GM23338 (cell line): ENCODE results near the gene SNTG2. TPM values are rescaled to one million over a fixed set of nuclear protein-coding genes. Genes with fewer than 3 reads are reported as not detected.

Experiments used
- ATAC-seq: fragments of 200-7000 bp; cut with Tn5 transposase; 3 replicates; pipeline ENCODE4 v1.9.1; 2020
- DNase-seq: peaks from one replicate; pipeline ENCODE4 v3.0.0-alpha.2; 2015; ENCODE audit warnings: low spot score
- H2AFZ ChIP-seq: fragments of 200-600 bp; sonication (generic); 2 replicates; pipeline ENCODE4 v1.8.0; 2016; ENCODE audit warnings: antibody characterized with exemption, mild to moderate bottlenecking, moderate library complexity
- H3F3A ChIP-seq: fragments of 200-600 bp; sonication (generic); replicated peaks from 2 replicates; pipeline ENCODE4 v1.8.0; 2017; ENCODE audit warnings: antibody characterized with exemption, mixed run types, low read depth
- H3K27ac ChIP-seq: fragments of 200-600 bp; sonication (generic); 2 replicates; pipeline ENCODE4 v1.6.1; 2016; ENCODE audit warnings: low read depth
- H3K27me3 ChIP-seq: fragments of 200-600 bp; sonication (generic); 2 replicates; pipeline ENCODE4 v1.8.0; 2016; ENCODE audit warnings: mild to moderate bottlenecking, mixed run types, moderate library complexity; ENCODE audit not compliant: insufficient read depth
- H3K36me3 ChIP-seq: fragments of 200-600 bp; sonication (generic); 2 replicates; pipeline ENCODE4 v1.8.0; 2016; ENCODE audit warnings: mild to moderate bottlenecking; ENCODE audit not compliant: insufficient read depth
- H3K4me1 ChIP-seq: fragments of 200-600 bp; sonication (generic); 2 replicates; pipeline ENCODE4 v1.8.0; 2016; ENCODE audit warnings: mild to moderate bottlenecking, moderate library complexity; ENCODE audit not compliant: insufficient read depth
- H3K4me2 ChIP-seq: fragments of 200-600 bp; sonication (generic); 2 replicates; pipeline ENCODE4 v1.7.1; 2017; ENCODE audit warnings: mixed run types
- H3K4me3 ChIP-seq: fragments of 200-600 bp; sonication (generic); 2 replicates; pipeline ENCODE4 v1.6.1; 2016; ENCODE audit warnings: mixed run types
- H3K79me2 ChIP-seq: fragments of 200-600 bp; sonication (generic); replicated peaks from 2 replicates; pipeline ENCODE4 v1.8.0; 2017; ENCODE audit warnings: mild to moderate bottlenecking; ENCODE audit not compliant: insufficient read depth
- H3K9me2 ChIP-seq: fragments of 200-600 bp; sonication (generic); 2 replicates; pipeline ENCODE4 v1.8.0; 2017; ENCODE audit not compliant: insufficient read depth
- H4K20me1 ChIP-seq: fragments of 200-600 bp; sonication (generic); replicated peaks from 2 replicates; pipeline ENCODE4 v1.8.0; 2017; ENCODE audit warnings: mild to moderate bottlenecking; ENCODE audit not compliant: insufficient read depth
- H3K27ac Mint-ChIP-seq: 2 replicates; pipeline ENCODE4 v1.8.0; 2020; ENCODE audit warnings: inconsistent platforms, mild to moderate bottlenecking, moderate library complexity, mixed read lengths
- H3K27me3 Mint-ChIP-seq: 3 replicates; pipeline ENCODE4 v1.8.0; 2022; ENCODE audit warnings: low read depth, mild to moderate bottlenecking, moderate library complexity, mixed read lengths, inconsistent platforms; ENCODE audit not compliant: insufficient read depth, poor library complexity
- H3K36me3 Mint-ChIP-seq: 3 replicates; pipeline ENCODE4 v1.8.0; 2021; ENCODE audit warnings: low read depth, mild to moderate bottlenecking, inconsistent platforms, moderate library complexity, mixed read lengths
- H3K4me1 Mint-ChIP-seq: 3 replicates; pipeline ENCODE4 v1.8.0; 2020; ENCODE audit warnings: mild to moderate bottlenecking, inconsistent platforms, mixed read lengths
- H3K4me3 Mint-ChIP-seq: 3 replicates; pipeline ENCODE4 v1.8.0; 2021; ENCODE audit warnings: moderate library complexity, mild to moderate bottlenecking, inconsistent platforms, mixed read lengths
- H3K9me3 Mint-ChIP-seq: 3 replicates; pipeline ENCODE4 v1.8.0; 2020; ENCODE audit warnings: moderate library complexity, mild to moderate bottlenecking, inconsistent platforms, mixed read lengths
- CREB1 ChIP-seq: fragments of 250-450 bp; sonication (Bioruptor Pico); IDR thresholded peaks from 2 replicates; pipeline ENCODE4 v1.5.0; 2020; ENCODE audit warnings: low read depth, mild to moderate bottlenecking, moderate library complexity
- EZH2 ChIP-seq: fragments of 200-600 bp; sonication (generic); IDR thresholded peaks from one replicate; pipeline ENCODE4 v1.8.0; 2017; ENCODE audit warnings: antibody characterized with exemption, mild to moderate bottlenecking, low read depth; ENCODE audit not compliant: unreplicated experiment
- EZH2phosphoT487 ChIP-seq: fragments of 200-600 bp; sonication (generic); IDR thresholded peaks from one replicate; pipeline ENCODE4 v1.8.1; 2018; ENCODE audit warnings: antibody characterized with exemption; ENCODE audit not compliant: unreplicated experiment
- JUNB ChIP-seq: IDR thresholded peaks from one replicate; pipeline ENCODE4 v1.6.1; 2016; ENCODE audit warnings: antibody characterized with exemption; ENCODE audit not compliant: unreplicated experiment
- POLR2AphosphoS5 ChIP-seq: IDR thresholded peaks from 2 replicates; pipeline ENCODE4 v1.6.1; 2016; ENCODE audit warnings: antibody characterized with exemption, low read depth
- STAT1 ChIP-seq: IDR thresholded peaks from one replicate; pipeline ENCODE4 v1.6.1; 2016; ENCODE audit warnings: antibody characterized with exemption; ENCODE audit not compliant: unreplicated experiment
- ZNF114 ChIP-seq: fragments of 250-450 bp; sonication (Bioruptor Pico); IDR thresholded peaks from 2 replicates; pipeline ENCODE4 v1.5.0; 2020; ENCODE audit warnings: mild to moderate bottlenecking, moderate library complexity
- polyA plus RNA-seq: library from polyadenylated mRNA; unstranded; fragments of >200 nt; fragmentation: Nextera tagmentation; extraction: Ambion mirVana; gene quantifications from 2 replicates; pipeline ENCODE4 v1.2.1, GENCODE V29; 2016
- total RNA-seq: library from RNA; depleted of rRNA; stranded (reverse); fragments of >200 nt; shearing (Covaris generic); gene quantifications from 2 replicates; pipeline ENCODE4 v1.2.3, GENCODE V29; 2014
- TF ChIP-seq, protein P1 (sequence below), 2 experiments: fragments of 200-600 bp in 1 of 2; sonication (generic) in 1 of 2; conservative IDR thresholded peaks; 2 replicates each; pipeline versions ENCODE4 v1.5.1 to v1.6.1; 2016 to 2017; ENCODE audit warnings: antibody characterized with exemption in 2 of 2, low read depth in 2 of 2, mild to moderate bottlenecking in 2 of 2, moderate library complexity in 1 of 2
- TF ChIP-seq, protein P2 (sequence below): IDR thresholded peaks from one replicate; pipeline ENCODE4 v1.6.1; 2018; ENCODE audit warnings: antibody characterized with exemption; ENCODE audit not compliant: unreplicated experiment

SNTG2 gene
- total and polyA plus RNA-seq, 2 experiments from 2014 or later, result 27.5 to 60.4 TPM

DNA sequence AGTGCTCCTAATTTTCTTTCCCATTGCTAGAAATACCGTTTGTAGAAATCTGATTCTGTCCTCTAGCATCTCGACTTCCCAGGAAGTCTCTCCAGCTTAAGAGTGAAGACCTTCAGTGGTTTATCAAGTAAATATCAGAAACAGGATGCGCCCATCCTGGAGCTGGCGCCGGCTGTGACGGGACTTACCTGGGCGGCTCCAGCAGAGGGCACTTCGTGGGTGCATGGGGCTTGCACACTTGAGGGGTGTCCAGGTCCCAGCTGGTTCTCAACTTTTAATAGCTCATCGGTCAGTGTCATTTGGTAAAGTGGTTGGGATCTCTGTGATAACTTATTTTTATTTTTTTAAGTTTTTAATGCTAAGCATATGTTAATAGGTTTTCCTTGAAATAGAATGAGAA is 295.6 kb downstream of the SNTG2 start:
- Histone ChIP-seq H3K9me2 (no peaks in the 10 kb centered on the region), H4K20me1 (no peaks in the 10 kb centered on the region), H3K4me1 (no peaks in the 10 kb centered on the region), H2AFZ (no peak overlapping the region), H3K36me3 (no peaks in the 10 kb centered on the region), H3K27ac (no peak overlapping the region), H3K4me2 (no peak overlapping the region), H3K4me3 (no peak overlapping the region), H3K27me3 (no peaks in the 10 kb centered on the region), H3F3A (no peaks in the 10 kb centered on the region), H3K79me2 (no peaks in the 10 kb centered on the region)
- peaks cover 2% of the 10 kb centered on the region; the same call in 1 of the 3 replicates for H3K4me1 Mint-ChIP-seq
- ATAC-seq (peak; percentile 75), DNase-seq (peak; percentile 45)
- TF ChIP-seq ZNF114 (CRISPR knock-in tag) (no peak), STAT1 (no peak), CREB1 (CRISPR knock-in tag) (no peak)
- TF ChIP-seq, protein P1, sequence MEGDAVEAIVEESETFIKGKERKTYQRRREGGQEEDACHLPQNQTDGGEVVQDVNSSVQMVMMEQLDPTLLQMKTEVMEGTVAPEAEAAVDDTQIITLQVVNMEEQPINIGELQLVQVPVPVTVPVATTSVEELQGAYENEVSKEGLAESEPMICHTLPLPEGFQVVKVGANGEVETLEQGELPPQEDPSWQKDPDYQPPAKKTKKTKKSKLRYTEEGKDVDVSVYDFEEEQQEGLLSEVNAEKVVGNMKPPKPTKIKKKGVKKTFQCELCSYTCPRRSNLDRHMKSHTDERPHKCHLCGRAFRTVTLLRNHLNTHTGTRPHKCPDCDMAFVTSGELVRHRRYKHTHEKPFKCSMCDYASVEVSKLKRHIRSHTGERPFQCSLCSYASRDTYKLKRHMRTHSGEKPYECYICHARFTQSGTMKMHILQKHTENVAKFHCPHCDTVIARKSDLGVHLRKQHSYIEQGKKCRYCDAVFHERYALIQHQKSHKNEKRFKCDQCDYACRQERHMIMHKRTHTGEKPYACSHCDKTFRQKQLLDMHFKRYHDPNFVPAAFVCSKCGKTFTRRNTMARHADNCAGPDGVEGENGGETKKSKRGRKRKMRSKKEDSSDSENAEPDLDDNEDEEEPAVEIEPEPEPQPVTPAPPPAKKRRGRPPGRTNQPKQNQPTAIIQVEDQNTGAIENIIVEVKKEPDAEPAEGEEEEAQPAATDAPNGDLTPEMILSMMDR (conservative IDR thresholded peaks at IDR 0.05; ENCODE audit: low read depth in 2 of 2), result peak; percentile 51 to 59
- TF ChIP-seq, protein P2, sequence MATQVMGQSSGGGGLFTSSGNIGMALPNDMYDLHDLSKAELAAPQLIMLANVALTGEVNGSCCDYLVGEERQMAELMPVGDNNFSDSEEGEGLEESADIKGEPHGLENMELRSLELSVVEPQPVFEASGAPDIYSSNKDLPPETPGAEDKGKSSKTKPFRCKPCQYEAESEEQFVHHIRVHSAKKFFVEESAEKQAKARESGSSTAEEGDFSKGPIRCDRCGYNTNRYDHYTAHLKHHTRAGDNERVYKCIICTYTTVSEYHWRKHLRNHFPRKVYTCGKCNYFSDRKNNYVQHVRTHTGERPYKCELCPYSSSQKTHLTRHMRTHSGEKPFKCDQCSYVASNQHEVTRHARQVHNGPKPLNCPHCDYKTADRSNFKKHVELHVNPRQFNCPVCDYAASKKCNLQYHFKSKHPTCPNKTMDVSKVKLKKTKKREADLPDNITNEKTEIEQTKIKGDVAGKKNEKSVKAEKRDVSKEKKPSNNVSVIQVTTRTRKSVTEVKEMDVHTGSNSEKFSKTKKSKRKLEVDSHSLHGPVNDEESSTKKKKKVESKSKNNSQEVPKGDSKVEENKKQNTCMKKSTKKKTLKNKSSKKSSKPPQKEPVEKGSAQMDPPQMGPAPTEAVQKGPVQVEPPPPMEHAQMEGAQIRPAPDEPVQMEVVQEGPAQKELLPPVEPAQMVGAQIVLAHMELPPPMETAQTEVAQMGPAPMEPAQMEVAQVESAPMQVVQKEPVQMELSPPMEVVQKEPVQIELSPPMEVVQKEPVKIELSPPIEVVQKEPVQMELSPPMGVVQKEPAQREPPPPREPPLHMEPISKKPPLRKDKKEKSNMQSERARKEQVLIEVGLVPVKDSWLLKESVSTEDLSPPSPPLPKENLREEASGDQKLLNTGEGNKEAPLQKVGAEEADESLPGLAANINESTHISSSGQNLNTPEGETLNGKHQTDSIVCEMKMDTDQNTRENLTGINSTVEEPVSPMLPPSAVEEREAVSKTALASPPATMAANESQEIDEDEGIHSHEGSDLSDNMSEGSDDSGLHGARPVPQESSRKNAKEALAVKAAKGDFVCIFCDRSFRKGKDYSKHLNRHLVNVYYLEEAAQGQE, result no peak
- H3K36me3 Mint-ChIP-seq, result no peaks in the 10 kb centered on the region
- H3K27ac Mint-ChIP-seq, result no peak overlapping the region
- no peak overlapping the region for H3K4me3 Mint-ChIP-seq
- H3K27me3 Mint-ChIP-seq, result no peaks in the 10 kb centered on the region
- no peaks in the 10 kb centered on the region for H3K9me3 Mint-ChIP-seq

DNA sequence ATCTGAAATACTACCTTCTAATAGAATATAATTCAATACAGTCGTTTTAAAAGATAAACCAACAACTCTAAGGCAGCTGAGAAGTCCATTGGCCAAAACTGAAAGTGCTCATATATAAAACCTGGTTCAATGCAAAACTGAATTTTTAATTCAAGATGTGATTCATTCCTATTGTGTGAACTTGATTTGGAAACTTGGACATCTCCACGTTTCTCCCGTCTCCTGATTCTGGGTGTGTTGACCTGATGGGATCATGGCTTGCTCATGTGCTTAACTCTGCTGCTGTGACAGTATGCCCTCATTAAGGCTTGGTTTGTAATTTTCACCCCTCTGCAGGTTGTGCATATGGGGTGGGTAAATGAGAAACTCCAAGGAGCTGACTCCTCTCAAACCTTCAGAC is 296.3 kb downstream of the SNTG2 start:
- Histone ChIP-seq H3K27me3 (no peaks in the 10 kb centered on the region), H3K4me1 (no peaks in the 10 kb centered on the region), H3K4me3 (no peak overlapping the region), H2AFZ (no peak overlapping the region), H3K36me3 (no peaks in the 10 kb centered on the region), H3K27ac (no peak overlapping the region), H3K4me2 (no peak overlapping the region), H3K9me2 (no peaks in the 10 kb centered on the region), H3F3A (no peaks in the 10 kb centered on the region), H4K20me1 (no peaks in the 10 kb centered on the region), H3K79me2 (no peaks in the 10 kb centered on the region)
- H3K27ac Mint-ChIP-seq, result no peak overlapping the region
- H3K9me3 Mint-ChIP-seq, result no peaks in the 10 kb centered on the region
- peaks cover 2% of the 10 kb centered on the region; the same call in 1 of the 3 replicates for H3K4me1 Mint-ChIP-seq
- ATAC-seq (no peak), DNase-seq (no peak)
- H3K27me3 Mint-ChIP-seq, result no peaks in the 10 kb centered on the region
- H3K36me3 Mint-ChIP-seq, result no peaks in the 10 kb centered on the region
- no peak overlapping the region for H3K4me3 Mint-ChIP-seq
- TF ChIP-seq CREB1 (CRISPR knock-in tag) (no peak), EZH2phosphoT487 (no peak), STAT1 (no peak), JUNB (no peak), EZH2 (no peak), POLR2AphosphoS5 (no peak)
- TF ChIP-seq, protein P2, result no peak
- TF ChIP-seq, protein P1 (conservative IDR thresholded peaks at IDR 0.05; ENCODE audit: low read depth in 2 of 2), result no peak
